Kidney (tissue), 22 donors: Measurements from ENCODE around the gene CCDC92B. TPM values are rescaled to one million over a fixed set of nuclear protein-coding genes. Genes with fewer than 3 reads are reported as not detected.

Experiments used
- DNase-seq, 5 donors: peaks; one replicate each; pipeline ENCODE4 v3.0.0-alpha.2; 2013 to 2020
- FAIRE-seq: peaks from 2 replicates; lab custom pipeline; 2012; peaks lifted over from hg19 to GRCh38; lab: Jason Lieb, UNC
- H3K27ac ChIP-seq, 2 donors: one replicate each; pipeline ENCODE4 v1.7.0; 2013; ENCODE audit warnings: low read depth in 2 of 2, low read length in 2 of 2, inconsistent platforms in 1 of 2
- H3K27me3 ChIP-seq: one replicate; pipeline ENCODE4 v1.7.1; 2013; ENCODE audit warnings: low read length, inconsistent platforms; ENCODE audit not compliant: control insufficient read depth, insufficient read depth
- H3K36me3 ChIP-seq, 3 donors: one replicate each; pipeline versions ENCODE4 v1.7.0 to v1.7.1; 2013; ENCODE audit warnings: low read length in 3 of 3, control low read depth in 1 of 3, inconsistent platforms in 1 of 3; ENCODE audit not compliant: insufficient read depth in 3 of 3, control insufficient read depth in 2 of 3
- H3K4me1 ChIP-seq, 3 donors: one replicate each; pipeline versions ENCODE4 v1.7.0 to v1.7.1; 2013; ENCODE audit warnings: low read length in 3 of 3, inconsistent platforms in 1 of 3, low read depth in 1 of 3; ENCODE audit not compliant: control insufficient read depth in 2 of 3, insufficient read depth in 2 of 3
- H3K4me3 ChIP-seq, 3 donors: one replicate each; pipeline versions ENCODE4 v1.7.0 to v1.8.1; 2013; ENCODE audit warnings: low read length in 3 of 3, control low read depth in 1 of 3, inconsistent platforms in 1 of 3
- H3K9ac ChIP-seq, 3 donors: one replicate each; pipeline versions ENCODE4 v1.7.0 to v1.7.1; 2013; ENCODE audit warnings: low read length in 3 of 3, control low read depth in 1 of 3, inconsistent platforms in 1 of 3
- H3K9me3 ChIP-seq, 3 donors: one replicate each; pipeline versions ENCODE4 v1.7.0 to v1.7.1; 2013; ENCODE audit warnings: low read length in 3 of 3, control low read depth in 1 of 3, inconsistent platforms in 1 of 3; ENCODE audit not compliant: control insufficient read depth in 2 of 3, insufficient read depth in 1 of 3
- CTCF ChIP-seq: IDR thresholded peaks from 3 replicates; pipeline ENCODE4 v1.5.1; 2012; ENCODE audit warnings: mild to moderate bottlenecking, moderate library complexity, borderline replicate concordance; ENCODE audit not compliant: insufficient read depth; ENCODE audit errors: extremely low read depth
- intact Hi-C: fragments of 100-400 bp; cut with DNase I; formaldehyde crosslinking; loops from one replicate; pipeline ENCODE4 v1.11.1; 2022
- long read RNA-seq, 10 donors: library from polyadenylated mRNA in 1 of 10; unstranded in 1 of 10; transcript quantifications; one replicate each; pipeline ENCODE4 v2.0.0 and lab custom pipeline, GENCODE V29; 2021 to 2026
- polyA plus RNA-seq: library from polyadenylated mRNA; stranded (reverse); fragments of 350-450 nt; fragmentation: Illumina TruSeq; extraction: RNeasy Lipid Tissue Mini Kit (QIAGEN cat#74804); gene quantifications from one replicate; pipeline ENCODE4 v1.2.3, GENCODE V29; 2014; ENCODE audit warnings: low read depth, low replicate concordance; ENCODE audit not compliant: insufficient read depth
- total RNA-seq: library from RNA; stranded (reverse); fragmentation: NEBNext Ultra II Directional; extraction: Animal tissue kit (Norgen Biotek cat#: 25700); gene quantifications from one replicate; pipeline ENCODE4 v1.2.1, GENCODE V29; 2021
- donor health status: control.
- donor health status: control.
- donor health status: control.
- donor health status: control.
- donor health status: control.
- donor health status: DM: yes; HTN: yes; CAD: no.
- donor health status: Normal renal cell carcinoma (clear cell type).

CCDC92B gene
- total RNA-seq (1.0 TPM), polyA plus RNA-seq (0.11 TPM)
- long read RNA-seq, donor 1, result 0 reads
- long read RNA-seq, donor 2, result 0 reads
- long read RNA-seq, donor 3, partial matches to known transcripts, result 0 of 2 reads
- long read RNA-seq, donor 3, other reads (novel, unspliced or antisense), result 0 of 2 reads
- long read RNA-seq, donor 4, result 0 reads
- long read RNA-seq, donor 5, result 0 reads
- long read RNA-seq, donor 6, result 0 reads
- long read RNA-seq, donor 7, partial matches to known transcripts, result 0 of 1 reads
- long read RNA-seq, donor 7, other reads (novel, unspliced or antisense), result 0 of 1 reads
- long read RNA-seq, donor 8, result 0 reads
- long read RNA-seq, donor 9, result 0 reads
- long read RNA-seq, donor 10, result 0 reads

GRCh38 chr17:2749058-2749783, at the start of gene CCDC92B:
TSS of gene CCDC92B (minus strand) at chr17:2749652. CDS start at chr17:2735145, 14,507 bp downstream.
- FAIRE-seq (no peak), DNase-seq (no peak)
- no peaks in the 10 kb centered on the region for H3K4me1 ChIP-seq

GRCh38 chr17:2798678-2799077, 49.2 kb upstream of the CCDC92B start:
- FAIRE-seq (no peak), DNase-seq (no peak)
- H3K27ac ChIP-seq, result no peak overlapping the region
- TF ChIP-seq CTCF, result no peak
- no peaks in the 10 kb centered on the region for H3K27me3 ChIP-seq
- H3K9ac ChIP-seq, result no peak overlapping the region
- H3K36me3 ChIP-seq, result no peaks in the 10 kb centered on the region
- H3K4me3 ChIP-seq, result no peak overlapping the region
- no peaks in the 10 kb centered on the region for H3K9me3 ChIP-seq
- intact Hi-C loops, result no loop called here
- H3K4me1 ChIP-seq, result no peaks in the 10 kb centered on the region

More at GRCh38 chr17:2749058-2749783, at the start of gene CCDC92B:
- intact Hi-C loops, result no loop called here
- Histone ChIP-seq H3K9me3 (no peaks in the 10 kb centered on the region), H3K27ac (no peak within 1 kb of the TSS), H3K9ac (no peak within 1 kb of the TSS), H3K36me3 (no peaks in the 10 kb centered on the region), H3K27me3 (peaks cover 6% of the 10 kb centered on the region), H3K4me3 (no peak within 1 kb of the TSS)
- no peak for TF ChIP-seq CTCF

- H3K4me3 ChIP-seq, result no peak overlapping the region
- TF ChIP-seq CTCF, result no peak
- intact Hi-C loops, result no loop called here
- DNase-seq (no peak), FAIRE-seq (no peak)
- H3K27ac ChIP-seq, result no peak overlapping the region
- H3K36me3 ChIP-seq, result no peaks in the 10 kb centered on the region
- no peaks in the 10 kb centered on the region for H3K27me3 ChIP-seq
- H3K9ac ChIP-seq, result no peak overlapping the region
- H3K9me3 ChIP-seq, result no peaks in the 10 kb centered on the region
- H3K4me1 ChIP-seq, result no peaks in the 10 kb centered on the region
Measured at GRCh38 chr17:2798188-2798587, 48.7 kb upstream of the CCDC92B start.
